Kidney tubule cell (primary cell): ENCODE data around the gene MGAM2.
A peak's percentile ranks its signal among the peaks of the same experiment; 100 is the strongest.

ENCODE experiments used
- DNase-seq: peaks from one replicate; pipeline ENCODE4 v3.0.0-alpha.2; 2018; ENCODE audit warnings: low spot score

MGAM2 gene

DNA sequence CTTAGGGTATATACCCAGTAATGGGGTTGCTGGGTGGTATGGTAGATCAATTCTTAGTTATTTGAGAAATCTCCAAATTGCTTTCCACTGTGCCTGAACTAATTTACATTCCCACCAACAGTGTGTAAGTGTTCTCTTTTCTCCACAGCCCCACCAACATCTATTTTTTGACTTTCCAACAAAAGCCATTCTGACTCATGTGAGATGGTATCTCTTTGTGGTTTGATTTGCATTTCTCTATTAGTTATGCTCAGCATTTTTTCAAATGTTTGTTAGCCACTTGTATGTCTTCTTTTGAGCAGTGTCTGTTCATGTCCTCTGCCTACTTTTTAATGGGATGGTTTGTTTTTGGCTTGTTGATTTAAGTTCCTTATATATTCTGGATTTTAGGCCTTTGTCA lies 66.4 kb downstream of the MGAM2 start:
- DNase-seq: peak; percentile 17

DNA sequence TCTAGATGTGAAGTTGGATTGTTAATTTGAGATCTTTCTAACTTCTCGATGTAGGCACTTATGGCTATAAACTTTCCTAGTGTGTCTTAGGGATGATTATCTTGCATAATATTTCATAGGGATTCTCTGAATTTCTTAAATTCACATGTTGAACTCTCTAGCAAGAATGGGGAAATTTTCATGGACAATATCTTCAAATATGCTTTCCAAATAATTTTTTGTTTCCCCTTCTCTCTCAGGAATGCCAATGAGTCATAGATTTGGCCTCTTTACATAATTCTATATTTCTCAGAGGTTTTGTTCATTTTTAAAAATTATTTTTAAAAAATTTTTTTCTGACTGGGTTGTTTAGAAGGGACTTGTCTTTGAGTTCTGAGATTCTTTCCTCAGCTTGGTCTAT lies 68.9 kb downstream of the MGAM2 start:
- no peak for DNase-seq

DNA sequence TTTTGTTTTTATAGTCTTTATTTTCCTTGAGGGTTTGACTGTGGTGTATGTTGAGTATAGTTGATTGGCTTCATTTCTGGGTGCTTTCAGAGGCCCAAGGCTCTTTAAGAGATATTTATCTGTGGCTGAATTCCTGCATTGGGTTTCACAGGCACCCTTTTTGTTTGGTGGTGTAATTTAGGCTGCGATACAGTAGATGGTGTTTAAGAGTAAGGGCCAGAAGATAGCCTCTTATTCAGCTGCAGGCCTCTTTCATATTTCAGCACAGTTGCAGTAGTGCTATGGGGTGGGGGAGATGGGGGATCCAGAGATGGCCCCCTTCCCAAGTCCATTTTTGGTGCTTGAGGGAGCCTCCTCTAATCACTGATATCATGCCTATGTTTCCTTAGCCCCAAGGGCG lies 69.7 kb downstream of the MGAM2 start:
- DNase-seq: no peak

DNA sequence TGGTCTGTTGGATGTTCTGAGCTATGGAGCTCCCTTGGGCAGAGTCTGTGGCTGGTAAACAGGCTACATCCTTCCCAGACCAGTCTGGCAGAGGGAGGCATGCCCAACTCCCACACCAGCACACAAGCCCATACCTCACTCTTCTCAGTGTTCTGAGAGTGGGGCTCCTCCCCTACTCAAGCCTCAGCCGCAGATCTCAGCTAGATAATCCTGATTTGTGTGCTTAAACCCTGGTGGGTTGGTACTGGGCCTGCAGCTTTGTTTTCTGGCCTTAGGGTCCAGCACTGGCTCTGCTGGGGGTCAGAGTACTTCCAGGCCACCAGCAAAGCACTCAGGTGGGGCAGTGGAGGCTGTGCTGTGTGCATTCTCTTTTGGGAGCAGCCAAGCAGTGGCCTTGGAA lies 70.4 kb downstream of the MGAM2 start:
- no peak for DNase-seq

DNA sequence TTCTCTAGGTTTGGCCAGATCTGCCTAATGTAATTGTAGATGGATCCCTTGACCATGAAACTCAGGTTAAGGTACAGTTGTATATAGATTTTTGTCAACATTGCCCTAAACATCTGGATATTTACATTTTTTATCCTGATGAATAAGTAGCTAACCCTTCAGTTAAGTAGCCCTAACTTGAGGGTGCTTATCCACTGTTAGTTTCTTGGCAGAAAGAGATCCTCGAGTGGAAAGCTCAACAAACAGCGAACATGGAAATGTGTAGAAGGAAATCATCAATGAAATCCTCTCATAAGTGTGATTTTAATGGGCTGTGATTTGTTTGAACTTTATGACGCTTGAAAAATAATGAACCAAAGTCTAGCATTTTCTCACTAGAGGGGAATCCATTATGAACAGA lies 73.6 kb downstream of the MGAM2 start:
- DNase-seq: no peak

DNA sequence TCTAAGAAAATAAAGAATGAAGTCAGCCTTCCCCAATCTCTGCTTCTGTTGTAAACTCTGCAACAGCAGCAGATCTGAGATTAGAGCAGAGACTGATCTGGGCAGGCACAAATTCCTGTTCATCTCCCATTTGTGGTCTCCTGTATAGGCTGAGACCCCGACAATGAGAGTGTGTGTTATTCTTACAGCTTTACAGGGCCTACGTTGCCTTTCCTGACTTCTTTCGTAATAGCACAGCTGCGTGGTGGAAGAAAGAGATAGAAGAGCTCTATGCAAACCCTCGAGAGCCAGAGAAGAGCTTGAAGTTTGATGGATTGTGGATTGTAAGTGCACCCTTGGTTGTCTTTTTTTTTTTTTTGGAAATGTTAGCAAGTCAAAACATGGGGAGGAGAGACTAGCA lies 74.3 kb downstream of the MGAM2 start:
- DNase-seq: no peak

DNA sequence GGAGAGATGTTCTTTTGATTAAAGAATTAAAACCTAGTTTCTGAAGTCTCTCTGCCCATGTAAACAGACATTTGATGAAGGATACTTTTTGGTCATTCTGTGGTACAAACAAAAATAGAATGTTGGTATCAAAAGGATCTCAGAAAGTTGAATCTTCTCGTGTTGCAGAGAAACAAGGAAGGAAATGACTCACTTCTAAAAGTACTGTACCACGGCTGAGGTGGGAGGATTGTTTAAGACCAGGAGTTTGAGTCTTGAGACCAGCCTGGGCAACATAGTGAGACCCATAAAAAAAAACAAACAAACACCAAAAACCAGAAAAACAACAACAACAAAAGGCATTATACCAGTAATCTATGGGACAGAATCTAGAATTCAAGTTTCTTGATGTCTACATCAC lies 76.6 kb downstream of the MGAM2 start:
- DNase-seq: peak; percentile 23

DNA sequence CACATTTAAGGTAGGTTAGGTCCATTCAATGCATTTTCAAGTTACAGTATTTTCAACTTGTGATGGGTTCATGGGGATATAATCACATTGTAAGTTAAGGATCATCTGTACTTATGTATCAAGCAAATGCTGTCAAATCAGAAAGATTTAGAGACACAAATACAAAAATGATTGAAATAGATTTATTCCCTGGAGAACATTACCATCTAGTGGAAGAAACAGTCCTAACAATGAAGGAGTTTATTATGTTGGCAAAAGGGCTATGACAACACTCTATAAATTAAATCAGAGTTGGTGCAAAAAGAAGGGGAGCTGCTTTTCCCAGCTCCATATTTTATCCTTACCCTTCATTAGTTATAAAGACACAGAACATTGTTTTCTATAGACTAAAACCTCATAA lies 77.3 kb downstream of the MGAM2 start:
- DNase-seq: peak; percentile 28

DNA sequence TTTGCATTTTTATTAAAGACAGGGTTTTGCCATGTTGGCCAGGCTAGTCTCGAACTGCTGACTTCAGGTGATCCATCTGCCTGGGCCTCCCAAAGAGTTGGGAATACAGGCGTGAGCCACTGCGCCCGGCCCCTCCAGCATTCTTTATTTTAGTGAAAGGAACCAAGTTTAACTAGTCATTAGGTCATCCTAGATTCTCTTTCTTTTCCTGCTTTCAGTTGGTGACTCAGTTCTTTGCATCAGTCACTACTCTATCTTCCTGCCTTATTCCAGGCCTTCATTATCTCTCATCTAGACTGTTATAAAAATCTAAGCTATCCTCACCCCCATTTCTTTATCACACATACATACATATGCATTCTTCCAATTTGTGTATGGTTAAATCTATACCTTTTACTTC lies 82.7 kb downstream of the MGAM2 start:
- DNase-seq: peak; percentile 65

DNA sequence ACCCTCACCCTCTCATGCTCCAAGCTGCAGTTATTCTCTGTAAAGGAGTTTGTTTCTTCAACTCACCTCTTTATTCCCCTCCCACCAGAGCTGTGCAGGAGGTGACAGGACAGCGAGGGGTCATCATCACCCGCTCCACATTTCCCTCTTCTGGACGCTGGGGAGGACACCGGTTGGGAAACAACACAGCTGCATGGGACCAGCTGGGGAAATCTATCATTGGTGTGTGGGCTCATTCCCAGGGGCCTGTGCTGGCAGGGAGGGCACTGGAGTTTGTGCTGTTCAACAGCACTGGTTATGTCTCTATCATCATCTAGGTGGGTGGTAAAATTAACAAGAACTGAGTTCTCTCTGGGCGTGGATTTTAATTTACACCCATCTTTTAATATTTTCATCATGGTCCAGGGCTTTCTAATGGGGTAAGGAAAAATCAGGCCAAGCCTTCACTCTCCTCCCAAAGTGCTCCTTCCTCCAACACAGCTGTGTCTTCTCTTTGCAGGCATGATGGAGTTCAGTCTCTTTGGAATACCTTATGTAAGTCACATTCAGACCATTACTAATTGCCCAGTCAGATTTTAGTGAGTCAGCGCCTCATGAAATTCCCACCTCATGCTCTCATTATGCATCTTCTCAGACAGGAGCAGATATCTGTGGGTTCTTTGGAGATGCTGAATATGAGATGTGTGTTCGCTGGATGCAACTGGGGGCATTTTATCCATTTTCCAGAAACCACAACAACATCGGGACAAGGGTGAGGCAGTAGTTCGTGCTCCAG lies 84.7 kb downstream of the MGAM2 start:
- DNase-seq: peak; percentile 89

DNA sequence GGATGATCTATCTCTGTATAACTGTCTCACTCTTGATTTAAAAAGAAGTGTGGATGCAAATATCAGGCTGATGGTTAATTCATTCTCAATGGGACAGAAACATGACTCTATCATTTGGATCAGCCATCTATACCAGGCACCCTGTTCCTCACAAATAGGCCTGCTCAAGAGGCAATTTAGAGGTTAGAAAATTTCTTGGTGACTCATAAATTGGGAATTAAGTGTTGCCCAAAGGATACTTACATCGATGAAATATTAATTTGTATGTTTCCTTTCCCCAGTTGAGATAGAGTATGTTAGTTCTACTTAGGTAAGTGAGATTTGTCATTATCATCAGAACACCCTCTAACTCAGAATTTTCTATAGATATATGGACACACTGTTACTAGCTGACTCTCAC lies 88.7 kb downstream of the MGAM2 start:
- DNase-seq: peak; percentile 61

DNA sequence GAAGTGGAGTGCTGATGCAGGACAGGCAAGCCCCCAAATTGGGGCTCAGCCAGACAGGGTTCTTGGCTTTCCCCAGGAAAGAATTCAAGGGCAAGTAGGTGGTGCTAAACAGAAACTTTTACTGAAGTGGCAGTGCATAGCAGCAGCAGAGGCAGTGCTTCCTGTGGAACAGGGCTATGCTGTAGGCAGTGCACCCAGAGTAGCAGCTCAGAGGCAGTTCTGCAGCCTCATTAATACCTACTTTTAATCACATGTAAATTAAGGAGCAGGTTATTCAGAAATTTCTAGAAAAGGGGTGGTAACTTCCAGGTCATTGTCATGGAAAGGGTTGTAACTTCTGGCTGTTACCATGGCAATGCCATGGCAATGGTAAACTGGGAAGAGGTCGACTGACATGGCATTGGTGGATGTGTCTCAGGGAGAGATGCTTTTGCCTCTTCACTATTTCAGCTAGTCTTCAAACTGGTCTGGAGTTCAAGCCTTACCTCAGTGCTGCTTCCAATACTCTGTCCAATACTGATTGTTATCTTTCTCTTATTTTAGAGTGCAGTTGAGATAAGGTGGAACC lies 117.1 kb downstream of the MGAM2 start:
- DNase-seq: no peak

DNA sequence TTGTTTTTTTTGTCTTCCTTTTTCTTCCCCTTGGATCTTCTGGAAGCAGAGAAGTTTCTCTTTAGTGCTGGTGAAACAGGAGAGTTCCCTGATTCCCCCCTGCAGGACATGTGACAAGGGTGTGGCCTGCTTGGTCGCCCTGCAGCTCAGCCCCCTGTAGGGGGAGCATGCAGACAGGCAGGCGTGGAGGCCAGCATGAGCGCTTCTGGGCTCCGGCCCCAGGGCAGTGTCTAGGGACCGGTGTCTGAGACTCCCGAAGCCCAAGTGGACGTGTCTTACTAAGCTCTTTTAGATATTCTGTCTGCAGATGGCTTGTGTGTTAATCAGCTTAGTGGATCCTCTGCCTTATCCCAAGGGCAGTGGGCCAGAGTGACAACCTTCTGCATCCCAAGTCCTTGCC lies 120.2 kb downstream of the MGAM2 start:
- peak; percentile 6 for DNase-seq

DNA sequence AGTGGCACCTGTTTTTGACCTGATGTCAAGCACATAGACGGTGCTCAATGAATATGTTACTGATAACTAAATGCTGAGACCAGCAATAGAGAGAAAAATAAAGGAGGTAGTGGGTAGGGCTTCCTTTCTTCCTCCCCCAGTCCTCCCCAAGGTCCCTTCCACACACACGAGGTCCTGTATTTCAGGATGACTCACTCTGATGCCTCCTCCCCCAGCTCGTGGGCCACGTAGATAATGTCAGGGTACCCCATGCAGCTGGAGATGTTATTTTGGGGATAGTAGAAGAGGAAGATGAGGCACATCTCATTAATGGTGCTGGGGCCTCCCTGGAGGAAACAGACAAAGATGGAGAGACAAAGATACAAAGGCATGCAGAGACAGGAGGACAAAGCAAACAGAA lies 129.0 kb downstream of the MGAM2 start:
- DNase-seq: no peak

DNA sequence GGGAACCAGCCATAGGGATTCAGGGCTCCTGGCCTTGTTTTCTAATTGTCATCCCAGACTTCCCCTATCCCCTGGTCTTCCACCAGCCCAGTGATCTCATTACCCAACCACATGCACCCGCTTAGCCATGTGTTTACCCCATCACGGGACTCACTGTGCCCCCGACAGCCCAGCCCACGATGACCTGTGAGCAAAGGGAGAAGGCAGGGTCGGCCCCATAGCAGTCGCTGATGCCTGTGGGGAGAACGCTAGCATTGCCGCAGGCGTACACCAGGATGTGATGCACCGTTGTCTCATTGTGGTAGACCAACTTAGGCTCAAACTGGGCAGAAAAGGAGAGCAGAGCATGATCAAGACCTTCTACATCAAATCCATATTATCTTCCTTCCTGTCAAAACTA lies 132.3 kb downstream of the MGAM2 start:
- no peak for DNase-seq

DNA sequence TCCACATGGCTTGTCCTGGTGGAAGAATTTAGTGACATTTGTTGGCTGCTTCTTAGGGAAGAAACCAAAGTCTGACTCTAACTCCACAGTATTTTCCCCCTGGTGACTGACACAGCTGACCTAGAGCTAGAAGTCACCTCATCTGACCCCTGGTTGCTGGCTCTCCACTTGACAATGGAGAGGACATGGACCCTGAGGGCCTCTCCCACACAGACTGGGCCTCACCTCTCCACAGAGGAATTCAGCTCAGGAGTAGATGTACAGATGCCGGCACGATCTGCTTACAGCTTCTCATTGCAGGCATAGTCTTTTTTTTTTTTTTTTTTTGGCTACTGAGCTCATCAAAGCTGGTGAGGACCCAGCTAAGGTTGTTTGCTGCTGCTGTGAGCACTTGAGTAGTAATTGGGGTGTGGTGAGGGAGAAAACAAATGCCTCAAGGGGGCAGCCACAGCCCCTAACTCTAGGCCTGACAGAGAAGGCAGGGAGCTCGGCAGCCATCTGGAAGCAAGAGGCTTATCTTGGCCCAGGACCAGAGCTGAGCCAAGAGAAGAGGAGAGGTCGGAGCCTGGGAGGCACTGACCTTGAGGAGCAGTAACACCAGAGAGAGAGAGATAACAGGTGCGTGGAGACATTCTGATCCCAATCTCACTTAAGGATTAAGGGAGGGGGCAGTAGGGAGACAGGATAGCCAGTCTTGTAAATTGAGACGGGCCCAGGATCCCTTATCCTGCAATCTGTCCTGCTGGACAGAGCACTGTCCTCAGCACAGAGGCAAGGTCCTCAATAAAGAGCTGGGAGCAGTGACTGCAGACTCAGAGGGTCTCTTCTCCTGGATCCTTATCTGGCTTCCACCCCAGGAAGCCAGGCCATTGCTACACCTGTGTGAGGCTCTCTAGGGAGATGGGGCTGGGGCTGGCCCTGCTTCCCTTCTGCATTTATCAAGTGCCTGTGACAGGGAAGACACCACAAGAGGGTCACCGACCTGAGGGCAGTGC lies 136.9 kb downstream of the MGAM2 start:
- DNase-seq: no peak

DNA sequence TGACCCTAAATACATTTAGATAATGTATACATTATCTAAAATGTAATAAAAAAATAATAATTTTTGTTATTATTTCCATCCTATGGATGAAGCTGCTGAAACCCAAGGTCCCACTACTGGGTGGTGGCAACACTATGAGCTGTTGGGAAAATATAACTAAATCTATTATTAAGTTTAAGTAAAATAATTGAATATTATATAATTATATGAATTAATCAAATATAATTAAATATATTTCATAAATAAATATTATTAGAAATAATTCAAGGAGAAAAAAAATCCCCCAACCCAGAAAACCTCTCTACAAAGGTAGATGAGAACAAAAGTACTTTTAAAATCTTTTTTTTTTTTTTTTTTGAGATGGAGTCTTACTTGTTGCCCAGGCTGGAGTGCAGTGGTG lies 138.4 kb downstream of the MGAM2 start:
- no peak for DNase-seq

DNA sequence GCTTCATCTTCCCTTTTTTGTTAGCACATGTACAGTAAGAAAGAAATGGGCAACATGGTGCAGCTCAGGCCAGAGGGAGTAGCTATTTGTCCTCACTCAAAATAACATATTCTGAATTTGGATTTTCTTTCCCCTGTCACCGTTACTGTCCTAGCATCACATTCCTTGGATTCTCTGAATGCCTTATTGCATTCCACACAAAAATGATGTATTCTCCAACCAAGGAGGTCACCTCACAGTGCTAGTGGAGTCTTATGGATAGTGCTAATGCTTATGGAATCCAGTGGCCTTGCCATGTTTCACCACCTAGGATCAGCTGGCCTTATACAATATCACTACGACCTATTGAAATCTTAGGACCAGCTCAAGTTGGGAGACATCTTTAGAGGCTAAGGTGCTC lies 139.2 kb downstream of the MGAM2 start:
- peak; percentile 57 for DNase-seq

DNA sequence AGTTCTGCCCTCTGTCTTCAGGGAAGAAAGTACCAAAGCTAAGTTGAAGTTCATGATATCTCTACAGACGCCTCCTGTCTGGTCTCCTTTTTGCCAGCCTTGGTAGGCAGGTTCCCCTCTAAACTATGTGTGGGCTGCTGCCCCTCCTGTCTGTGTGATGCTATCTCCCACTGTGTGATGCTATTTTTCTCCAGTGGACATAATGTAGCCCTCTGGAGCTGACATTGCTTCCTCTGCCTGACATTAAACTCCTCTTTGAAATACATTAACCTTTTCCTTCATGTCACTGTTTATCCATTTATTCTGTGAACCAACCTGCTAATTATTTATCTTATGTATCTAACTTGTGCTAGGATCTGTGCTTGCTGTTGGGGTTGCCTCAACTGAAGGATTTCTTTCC lies 146.4 kb downstream of the MGAM2 start, which contains the start of gene PRSS58:
Gene PRSS58, minus strand, starts transcription at position 101 of the 400 bp plus-strand sequence. CDS start 351 bp downstream, outside the sequence.
- DNase-seq: no peak

DNA sequence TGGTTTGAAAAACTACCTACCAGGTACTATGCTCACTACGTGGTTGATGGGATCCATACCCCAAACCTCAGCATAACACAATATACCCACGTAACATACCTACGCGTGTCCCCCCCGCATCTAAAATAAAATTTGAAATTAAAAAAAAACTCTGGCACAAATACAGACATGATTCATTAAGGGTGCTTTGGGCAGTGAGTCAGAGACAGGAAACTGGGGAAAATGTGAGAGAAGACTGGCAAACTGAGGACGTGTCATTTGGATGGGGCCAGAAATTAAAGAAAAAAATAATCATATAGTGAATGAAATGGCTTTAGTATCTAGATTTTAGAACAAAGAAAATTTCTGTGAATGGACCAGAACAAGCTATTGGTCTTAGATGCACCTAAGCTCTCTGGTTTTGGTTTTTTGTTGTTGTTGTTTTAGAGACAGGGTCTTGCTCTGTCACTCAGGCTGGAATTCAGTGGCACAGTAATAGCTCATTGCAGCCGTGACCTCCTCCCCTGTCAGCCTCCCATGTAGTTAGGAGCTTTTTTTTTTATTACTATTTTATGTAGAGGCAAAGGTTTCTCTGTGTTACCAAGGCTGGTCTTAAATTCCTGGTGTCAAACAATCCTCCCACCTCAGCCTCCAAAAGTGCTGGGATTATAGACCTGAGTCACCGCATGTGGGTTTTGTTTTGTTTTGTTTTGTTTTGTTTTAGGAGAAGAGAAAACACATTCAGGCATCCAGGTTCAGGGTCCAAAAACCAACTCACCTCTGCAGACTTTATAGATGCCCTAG lies 152.3 kb downstream of the MGAM2 start:
- peak; percentile 57 for DNase-seq
